ENCODE data around the gene ELN. TPM values are rescaled to one million over a fixed set of nuclear protein-coding genes. Genes with fewer than 3 reads are reported as not detected.

Gene ELN
- total and polyA plus RNA-seq, 11 donors = 17.4 to 81.1 (median 42.8) TPM

DNA sequence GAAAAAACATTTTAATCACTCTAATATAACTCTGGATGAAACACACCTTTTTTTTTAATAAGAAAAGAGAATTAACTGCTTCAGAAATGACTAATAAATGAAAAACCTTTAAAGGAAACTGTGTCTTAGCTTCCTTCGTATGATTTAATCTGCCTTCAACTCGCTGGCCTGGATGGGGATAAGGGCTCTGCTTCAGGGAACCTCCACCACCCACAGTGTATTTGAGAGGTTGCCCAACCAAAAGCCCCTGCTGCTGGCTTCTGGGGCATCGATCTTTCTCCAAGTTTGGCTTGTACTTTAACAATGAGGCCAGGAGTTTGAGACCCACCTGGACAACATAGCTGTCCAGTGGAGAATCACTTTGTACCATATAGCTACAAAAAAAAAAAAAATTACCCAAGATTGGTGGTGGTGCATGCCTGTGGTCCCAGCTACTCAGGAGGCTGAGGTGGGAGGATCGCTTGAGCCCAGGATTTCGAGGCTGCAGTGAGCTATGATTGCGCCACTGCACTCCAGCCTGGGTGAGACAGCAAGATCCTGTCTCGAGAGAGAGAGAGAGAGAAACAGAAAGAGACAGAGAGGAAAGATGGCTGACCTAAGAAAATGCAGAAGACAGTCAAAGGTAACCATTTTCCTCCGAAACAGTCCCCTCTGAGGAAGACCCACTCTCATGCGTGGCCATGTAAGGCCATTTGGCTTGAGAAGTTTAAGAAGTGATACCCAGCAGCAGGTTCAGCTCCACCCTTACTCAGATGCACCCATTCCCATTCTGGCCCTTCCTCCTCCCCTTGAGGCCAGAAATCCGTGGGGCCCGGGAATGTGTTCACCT, 42.0 kb downstream of the ELN start:
- DNase-seq = no peak
- Histone ChIP-seq H3K27ac (no peak overlapping the region), H3K4me1 (no peaks in the 10 kb centered on the region)

DNA sequence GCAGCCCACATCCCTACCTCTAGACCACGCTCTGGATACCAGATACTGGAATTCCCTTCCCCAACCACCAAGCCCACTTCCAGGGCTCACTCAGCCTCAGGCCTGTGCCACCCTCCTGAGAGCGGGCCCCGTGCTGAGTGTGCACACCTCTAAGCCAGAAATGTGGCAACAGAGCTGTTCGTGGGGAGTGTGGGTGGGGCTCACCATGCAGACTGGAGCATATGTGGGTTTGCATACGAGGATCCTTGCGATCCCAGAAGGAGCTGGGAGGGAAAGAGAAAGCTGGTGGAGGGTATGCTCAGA, 42.6 kb downstream of the ELN start:
- intact Hi-C loops (cut with DNase I) = loop anchor here in 3 of 10 donors (5.0 to 10.0 kb wide), 2 partner anchors 114 to 332 kb away; no protein-coding TSS in a partner anchor
- Histone ChIP-seq H3K9me3 (no peaks in the 10 kb centered on the region), H3K27ac (no peak overlapping the region), H3K4me1 (no peaks in the 10 kb centered on the region), H3K36me3 (peaks cover 0 to 18% (median 0%) of the 10 kb centered on the region in 9 donors), H3K4me3 (no peak overlapping the region), H3K27me3 (no peaks in the 10 kb centered on the region)
- peak in 1 of 5 donors; percentile 54 for DNase-seq
- ATAC-seq = peak in 2 of 4 donors; percentile 10 to 19
- TF ChIP-seq POLR2A (IDR thresholded peaks at IDR 0.05) = no peak
- TF ChIP-seq, protein P1, sequence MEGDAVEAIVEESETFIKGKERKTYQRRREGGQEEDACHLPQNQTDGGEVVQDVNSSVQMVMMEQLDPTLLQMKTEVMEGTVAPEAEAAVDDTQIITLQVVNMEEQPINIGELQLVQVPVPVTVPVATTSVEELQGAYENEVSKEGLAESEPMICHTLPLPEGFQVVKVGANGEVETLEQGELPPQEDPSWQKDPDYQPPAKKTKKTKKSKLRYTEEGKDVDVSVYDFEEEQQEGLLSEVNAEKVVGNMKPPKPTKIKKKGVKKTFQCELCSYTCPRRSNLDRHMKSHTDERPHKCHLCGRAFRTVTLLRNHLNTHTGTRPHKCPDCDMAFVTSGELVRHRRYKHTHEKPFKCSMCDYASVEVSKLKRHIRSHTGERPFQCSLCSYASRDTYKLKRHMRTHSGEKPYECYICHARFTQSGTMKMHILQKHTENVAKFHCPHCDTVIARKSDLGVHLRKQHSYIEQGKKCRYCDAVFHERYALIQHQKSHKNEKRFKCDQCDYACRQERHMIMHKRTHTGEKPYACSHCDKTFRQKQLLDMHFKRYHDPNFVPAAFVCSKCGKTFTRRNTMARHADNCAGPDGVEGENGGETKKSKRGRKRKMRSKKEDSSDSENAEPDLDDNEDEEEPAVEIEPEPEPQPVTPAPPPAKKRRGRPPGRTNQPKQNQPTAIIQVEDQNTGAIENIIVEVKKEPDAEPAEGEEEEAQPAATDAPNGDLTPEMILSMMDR (IDR thresholded peaks at IDR 0.05) = no peak
- whole genome bisulfite sequencing, 4 donors = 75 to 80% (median 77%) methylated on average over 6 of the region's 6 CpGs

More for the DNA sequence above, 42.0 kb downstream of the ELN start:
- Histone ChIP-seq H3K36me3 (peaks cover 0 to 24% (median 0%) of the 10 kb centered on the region in 9 donors), H3K4me3 (no peak overlapping the region), H3K9me3 (no peaks in the 10 kb centered on the region), H3K27me3 (no peaks in the 10 kb centered on the region)
- WGBS, 4 donors = 78 to 83% (median 82%) methylated on average over 11 of the region's 11 CpGs
- TF ChIP-seq POLR2A (IDR thresholded peaks at IDR 0.05) = no peak
- TF ChIP-seq, protein P1 (IDR thresholded peaks at IDR 0.05) = no peak
- intact Hi-C loops (cut with DNase I) = loop anchor here in 9 of 10 donors (2.0 to 10.0 kb wide), 6 partner anchors 115 to 332 kb away; no protein-coding TSS in a partner anchor
- peak in 1 of 4 donors; percentile 7 for ATAC-seq

DNA sequence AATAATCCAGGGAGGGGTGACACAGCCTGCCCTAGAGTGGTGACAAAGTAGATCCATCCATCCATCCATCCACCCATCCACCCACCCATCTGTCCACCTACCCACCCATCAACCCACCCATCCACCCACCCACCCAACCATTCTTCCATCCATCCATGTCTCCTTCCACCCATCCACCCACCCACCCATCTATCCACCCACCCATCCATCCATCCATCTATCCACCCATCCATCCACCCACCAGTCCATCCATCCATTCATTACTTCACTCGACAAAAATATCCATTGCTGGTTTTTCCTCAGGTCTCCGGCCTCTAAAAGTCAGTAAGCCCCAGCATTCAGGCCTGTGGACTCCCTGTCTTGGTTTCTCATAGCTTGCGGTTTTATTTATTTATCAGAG, 43.1 kb downstream of the ELN start:
- Histone ChIP-seq H3K4me1 (no peaks in the 10 kb centered on the region), H3K36me3 (peaks cover 0 to 14% (median 0%) of the 10 kb centered on the region in 9 donors), H3K4me3 (no peak overlapping the region), H3K27ac (no peak overlapping the region), H3K9me3 (no peaks in the 10 kb centered on the region), H3K27me3 (no peaks in the 10 kb centered on the region)
- intact Hi-C loops (cut with DNase I) = loop anchor here in 3 of 10 donors (5.0 to 10.0 kb wide), 2 partner anchors 114 to 331 kb away; no protein-coding TSS in a partner anchor
- WGBS, 4 donors = 93 to 98% (median 95%) methylated on average over 3 of the region's 3 CpGs
- ATAC-seq (no peak), DNase-seq (no peak)
- TF ChIP-seq POLR2A (IDR thresholded peaks at IDR 0.05) = no peak
- TF ChIP-seq, protein P1 (IDR thresholded peaks at IDR 0.05) = no peak

DNA sequence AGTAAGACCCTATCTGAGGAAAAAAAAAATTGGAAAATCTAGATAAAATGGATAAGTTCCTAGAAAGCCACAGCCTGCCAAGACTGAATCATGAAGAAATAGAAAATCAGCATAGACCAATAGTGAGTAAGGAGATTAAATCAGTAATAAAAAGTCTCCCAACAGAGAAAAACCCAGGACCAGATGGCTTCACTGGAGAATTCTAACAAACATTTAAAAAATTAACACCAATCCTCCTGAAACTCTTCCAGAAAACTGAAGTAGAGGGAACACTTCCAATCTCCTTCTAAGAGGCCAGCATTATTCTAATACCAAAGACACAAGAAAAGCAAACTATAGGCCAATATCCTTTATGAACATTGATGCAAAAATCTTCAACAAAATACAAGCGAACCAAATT, 46.8 kb downstream of the ELN start:
- Histone ChIP-seq H3K4me1 (no peaks in the 10 kb centered on the region), H3K9me3 (no peaks in the 10 kb centered on the region), H3K27me3 (no peaks in the 10 kb centered on the region), H3K27ac (no peak overlapping the region), H3K4me3 (no peak overlapping the region), H3K36me3 (no peaks in the 10 kb centered on the region)
- DNase-seq (no peak), ATAC-seq (no peak)
- intact Hi-C loops (cut with DNase I) = loop anchor here in 3 of 10 donors (5.0 to 10.0 kb wide), 2 partner anchors 110 to 328 kb away; no protein-coding TSS in a partner anchor
- TF ChIP-seq POLR2A (IDR thresholded peaks at IDR 0.05) = no peak
- TF ChIP-seq, protein P1 (IDR thresholded peaks at IDR 0.05) = no peak
- 92 to 96% (median 95%) methylated on average over 1 of the region's 1 CpG for WGBS, 4 donors
